ENCODE results near the gene CYP2B6.

CYP2B6 gene

DNA sequence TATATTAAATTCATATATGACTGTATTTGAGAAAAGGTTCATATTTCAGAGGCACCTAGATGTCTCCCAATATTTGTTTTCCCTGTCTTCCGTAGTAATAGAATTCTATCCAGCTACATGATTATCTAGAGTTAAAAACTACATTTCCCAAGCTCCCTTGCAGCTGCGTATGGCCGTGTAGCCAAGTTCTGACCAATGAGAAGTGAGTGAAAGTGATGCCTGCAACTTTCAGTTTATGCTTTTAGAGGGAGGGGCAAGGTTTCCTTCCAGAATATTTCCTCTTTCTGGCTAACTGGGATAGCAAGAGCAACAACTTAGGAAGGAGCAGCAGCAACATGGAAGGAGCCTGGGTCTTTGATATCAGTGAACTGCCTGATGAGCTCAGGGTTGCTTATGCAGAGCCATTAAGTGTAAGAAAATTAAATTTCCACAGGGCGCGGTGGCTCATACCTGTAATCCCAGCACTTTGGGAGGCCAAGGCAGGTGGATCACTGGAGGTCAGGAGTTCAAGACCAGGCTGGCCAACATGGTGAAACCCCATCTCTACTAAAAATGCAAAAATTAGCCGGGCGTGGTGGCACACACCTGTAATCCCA is 74.0 kb downstream of the CYP2B6 start:
- no peak overlapping the region for H3K4me3 ChIP-seq (ENCODE audit: low read depth, low read length)
- DNase-seq (ENCODE audit: low read depth), result peak; percentile 3
- TF ChIP-seq, protein P1, sequence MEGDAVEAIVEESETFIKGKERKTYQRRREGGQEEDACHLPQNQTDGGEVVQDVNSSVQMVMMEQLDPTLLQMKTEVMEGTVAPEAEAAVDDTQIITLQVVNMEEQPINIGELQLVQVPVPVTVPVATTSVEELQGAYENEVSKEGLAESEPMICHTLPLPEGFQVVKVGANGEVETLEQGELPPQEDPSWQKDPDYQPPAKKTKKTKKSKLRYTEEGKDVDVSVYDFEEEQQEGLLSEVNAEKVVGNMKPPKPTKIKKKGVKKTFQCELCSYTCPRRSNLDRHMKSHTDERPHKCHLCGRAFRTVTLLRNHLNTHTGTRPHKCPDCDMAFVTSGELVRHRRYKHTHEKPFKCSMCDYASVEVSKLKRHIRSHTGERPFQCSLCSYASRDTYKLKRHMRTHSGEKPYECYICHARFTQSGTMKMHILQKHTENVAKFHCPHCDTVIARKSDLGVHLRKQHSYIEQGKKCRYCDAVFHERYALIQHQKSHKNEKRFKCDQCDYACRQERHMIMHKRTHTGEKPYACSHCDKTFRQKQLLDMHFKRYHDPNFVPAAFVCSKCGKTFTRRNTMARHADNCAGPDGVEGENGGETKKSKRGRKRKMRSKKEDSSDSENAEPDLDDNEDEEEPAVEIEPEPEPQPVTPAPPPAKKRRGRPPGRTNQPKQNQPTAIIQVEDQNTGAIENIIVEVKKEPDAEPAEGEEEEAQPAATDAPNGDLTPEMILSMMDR (IDR thresholded peaks at IDR 0.05; ENCODE audit: low read depth, low read length, missing control alignments), result no peak

Measured in GM12864 (cell line).